Measurements from ENCODE around the gene PIEZO1. TPM values are rescaled to one million over a fixed set of nuclear protein-coding genes. Genes with fewer than 3 reads are reported as not detected.
A peak's percentile ranks its signal among the peaks of the same experiment; 100 is the strongest.

Gene PIEZO1
- total RNA-seq, 1 experiment from 2014 or later: 81.1 TPM

GRCh38 chr16:88819126-88819525, 34.1 kb upstream of the PIEZO1 start:
- in situ Hi-C loops (cut with HindIII; ENCODE audit: low pct_unique_long_range_greater_than_20kb, low sequenced_read_pairs): no loop called here

DNA sequence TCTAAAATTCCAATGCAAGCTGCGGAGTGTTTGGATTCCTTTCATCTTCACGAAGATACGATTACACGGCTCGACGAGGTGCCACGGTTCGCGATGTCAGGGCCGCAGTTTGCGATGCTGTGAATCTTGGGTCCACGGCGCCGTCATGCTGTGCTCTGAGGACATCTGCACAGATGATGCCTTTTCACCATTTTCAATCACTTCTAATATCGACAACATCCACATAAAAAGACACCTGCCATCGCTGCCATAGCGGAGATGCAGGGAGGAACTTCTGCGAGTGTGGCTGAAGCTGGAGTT, 33.5 kb upstream of the PIEZO1 start:
- no peak for DNase-seq (ENCODE audit: low read depth)
- in situ Hi-C loops (cut with HindIII; ENCODE audit: low pct_unique_long_range_greater_than_20kb, low sequenced_read_pairs): no loop called here

More at GRCh38 chr16:88819126-88819525, 34.1 kb upstream of the PIEZO1 start:
- DNase-seq (ENCODE audit: low read depth): no peak

GRCh38 chr16:88817785-88818574, 33.0 kb upstream of the PIEZO1 start:
- DNase-seq (ENCODE audit: low read depth): no peak
- in situ Hi-C loops (cut with HindIII; ENCODE audit: low pct_unique_long_range_greater_than_20kb, low sequenced_read_pairs): no loop called here

GRCh38 chr16:88816736-88817535, 31.9 kb upstream of the PIEZO1 start:
- in situ Hi-C loops (cut with HindIII; ENCODE audit: low pct_unique_long_range_greater_than_20kb, low sequenced_read_pairs): no loop called here
- DNase-seq (ENCODE audit: low read depth): no peak

DNA sequence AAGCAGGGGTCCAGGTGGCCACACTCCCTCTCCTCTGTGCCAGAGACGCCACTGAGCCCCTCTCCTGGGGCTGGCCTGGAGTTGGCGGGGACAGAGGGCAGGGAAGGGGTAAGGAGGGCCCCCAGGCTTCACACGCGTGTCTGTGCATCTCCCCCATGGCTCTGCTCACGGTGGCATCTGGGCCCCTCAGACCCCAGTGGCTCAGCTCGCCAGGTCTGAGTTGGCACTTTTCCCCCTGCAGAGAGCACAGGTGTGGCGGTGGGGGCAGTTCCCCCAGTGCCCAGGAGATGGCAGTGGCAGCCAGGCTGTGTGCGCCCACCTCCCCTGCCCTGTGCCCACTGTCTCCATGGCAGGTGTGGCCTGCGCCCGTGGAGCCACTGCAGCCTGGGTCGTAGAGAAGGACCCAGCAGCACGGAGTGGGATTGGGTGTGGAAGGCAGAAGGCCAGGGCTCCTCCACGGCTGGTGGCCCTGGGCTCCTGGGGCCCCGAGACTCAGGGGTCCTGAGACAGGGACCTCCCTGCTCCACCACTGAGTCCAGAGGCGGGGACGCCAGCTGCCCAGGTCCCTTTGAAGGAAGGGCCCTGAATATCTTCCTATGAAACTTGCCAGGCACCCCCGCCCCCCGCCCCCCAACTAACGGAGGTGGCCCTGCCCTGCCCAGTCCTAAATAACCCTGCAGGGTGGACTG, 31.0 kb upstream of the PIEZO1 start:
- in situ Hi-C loops (cut with HindIII; ENCODE audit: low pct_unique_long_range_greater_than_20kb, low sequenced_read_pairs): no loop called here
- no peak for DNase-seq (ENCODE audit: low read depth)

DNA sequence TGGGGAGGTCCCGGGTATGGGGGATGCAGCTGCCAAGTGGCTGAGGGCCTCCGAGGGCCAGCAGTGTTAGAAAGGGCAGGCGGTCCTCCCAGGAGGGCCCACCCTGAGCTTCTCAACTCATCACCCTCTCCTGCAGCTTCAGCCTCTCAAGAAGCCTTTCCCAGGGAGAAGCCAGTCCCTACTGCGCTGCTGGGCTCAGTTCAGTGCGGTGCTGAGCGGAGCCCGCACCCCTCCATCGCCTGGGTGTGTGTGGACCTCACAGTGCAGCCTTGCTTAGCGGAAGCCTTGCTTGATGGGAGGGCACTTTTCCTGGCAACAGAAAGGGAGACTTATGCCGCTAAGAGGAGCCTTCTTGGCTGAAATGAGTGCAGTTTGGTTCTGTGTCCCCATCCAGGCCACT, 30.2 kb upstream of the PIEZO1 start:
- DNase-seq (ENCODE audit: low read depth): no peak
- in situ Hi-C loops (cut with HindIII; ENCODE audit: low pct_unique_long_range_greater_than_20kb, low sequenced_read_pairs): no loop called here

DNA sequence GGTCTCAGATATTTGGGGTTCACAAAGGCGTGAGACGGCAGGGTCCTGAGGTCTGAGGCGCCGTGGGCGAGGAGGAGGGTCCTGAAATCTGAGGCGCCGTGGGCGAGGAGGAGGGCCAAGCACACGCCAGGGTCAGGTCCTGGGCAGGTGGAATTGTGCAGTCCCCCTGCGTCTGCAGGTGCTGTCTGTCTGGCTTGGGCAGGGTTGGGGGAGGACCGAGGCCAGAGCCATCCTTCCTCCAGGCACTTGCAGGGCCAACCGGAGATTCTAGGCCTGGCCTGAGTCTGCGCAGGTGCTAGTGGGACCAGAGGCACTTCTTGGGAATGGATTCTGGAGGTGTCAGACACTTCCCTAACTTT, 29.1 kb upstream of the PIEZO1 start:
- in situ Hi-C loops (cut with HindIII; ENCODE audit: low pct_unique_long_range_greater_than_20kb, low sequenced_read_pairs): no loop called here
- no peak for DNase-seq (ENCODE audit: low read depth)

- in situ Hi-C loops (cut with HindIII; ENCODE audit: low pct_unique_long_range_greater_than_20kb, low sequenced_read_pairs): no loop called here
Observed at GRCh38 chr16:88813269-88814143, 28.5 kb upstream of the PIEZO1 start.

DNA sequence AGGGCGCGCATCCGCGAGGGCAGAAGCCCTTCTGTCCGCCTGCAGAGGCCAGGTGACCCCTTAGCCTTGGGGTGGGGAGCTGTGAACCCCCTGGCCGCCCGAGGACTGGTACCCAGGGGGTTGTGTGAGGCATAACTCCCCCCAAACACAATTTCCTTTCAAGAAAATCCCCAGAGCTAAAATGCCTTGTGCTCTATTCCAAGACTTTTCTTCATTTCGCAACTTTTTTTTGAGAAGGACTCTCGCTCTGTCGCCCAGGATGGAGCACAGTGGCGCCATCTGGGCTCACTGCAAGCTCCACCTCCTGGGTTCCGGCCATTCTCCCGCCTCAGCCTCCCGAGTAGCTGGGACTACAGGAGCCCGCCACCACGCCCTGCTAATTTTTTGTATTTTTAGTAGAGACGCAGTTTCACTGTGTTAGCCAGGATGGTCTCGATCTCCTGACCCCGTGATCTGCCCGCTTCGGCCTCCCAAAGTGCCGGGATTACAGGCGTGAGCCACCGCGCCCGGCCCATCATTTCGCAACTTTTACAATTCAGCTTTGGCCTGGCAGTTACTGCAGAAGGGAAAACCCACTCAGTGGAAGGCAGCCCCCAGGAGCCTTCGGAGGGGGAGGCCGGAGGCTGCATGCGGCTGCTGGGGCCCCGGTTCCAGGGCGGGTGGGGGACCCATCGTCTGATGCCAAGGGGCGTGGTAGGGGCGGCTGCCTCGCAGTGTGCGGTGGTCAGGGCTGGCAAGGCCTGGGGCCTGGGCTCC, 27.7 kb upstream of the PIEZO1 start:
- in situ Hi-C loops (cut with HindIII; ENCODE audit: low pct_unique_long_range_greater_than_20kb, low sequenced_read_pairs): no loop called here
- no peak for DNase-seq (ENCODE audit: low read depth)

More at GRCh38 chr16:88813269-88814143, 28.5 kb upstream of the PIEZO1 start:
- DNase-seq (ENCODE audit: low read depth): no peak

- peak; percentile 91 for DNase-seq (ENCODE audit: low read depth)
- in situ Hi-C loops (cut with HindIII; ENCODE audit: low pct_unique_long_range_greater_than_20kb, low sequenced_read_pairs): no loop called here
Observed at GRCh38 chr16:88811769-88812512, 26.9 kb upstream of the PIEZO1 start, which contains the start of gene APRT. APRT (minus strand) TSS chr16:88811928; CDS start chr16:88811899, 29 bp downstream.

GRCh38 chr16:88810912-88811768, 26.1 kb upstream of the PIEZO1 start:
- in situ Hi-C loops (cut with HindIII; ENCODE audit: low pct_unique_long_range_greater_than_20kb, low sequenced_read_pairs): no loop called here
- DNase-seq (ENCODE audit: low read depth): peak; percentile 84

DNA sequence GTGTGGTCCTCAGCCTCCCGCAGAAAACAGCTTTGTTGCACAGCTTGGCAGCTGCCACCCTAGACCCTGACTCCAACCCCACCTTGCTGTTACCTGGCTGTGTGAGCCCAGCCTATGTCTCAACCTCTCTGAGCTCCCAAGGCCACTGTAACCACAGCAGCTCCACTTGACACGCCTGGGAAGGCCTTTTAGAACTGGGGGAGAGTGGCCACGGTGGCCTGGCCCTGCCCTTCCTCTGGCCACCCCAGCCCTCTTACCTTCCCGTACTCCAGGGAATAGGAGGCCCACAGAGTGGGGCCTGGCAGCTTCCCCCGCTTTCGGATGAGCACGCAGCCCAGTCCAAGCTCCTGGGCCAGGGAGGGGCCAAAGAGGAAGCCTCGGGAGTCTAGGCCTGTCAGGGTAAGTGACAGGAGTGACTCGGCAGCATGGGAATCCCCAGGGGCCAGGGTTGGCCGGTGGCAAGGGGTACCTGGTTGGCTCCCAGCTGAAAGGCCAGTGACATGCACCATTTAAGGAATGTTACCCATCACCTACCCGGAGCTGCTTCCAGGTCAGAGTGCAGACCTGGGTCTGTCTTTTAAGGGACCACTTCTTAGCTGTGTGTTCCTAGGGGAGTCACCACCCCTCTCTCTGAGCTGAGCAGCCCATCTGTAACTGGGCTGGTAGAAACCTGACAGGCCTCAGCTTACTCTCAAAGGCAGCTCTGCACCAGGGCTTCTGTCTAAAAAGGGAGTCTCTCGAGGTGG, 25.3 kb upstream of the PIEZO1 start:
- in situ Hi-C loops (cut with HindIII; ENCODE audit: low pct_unique_long_range_greater_than_20kb, low sequenced_read_pairs): no loop called here
- peak; percentile 29 for DNase-seq (ENCODE audit: low read depth)

GRCh38 chr16:88809676-88810165, 24.7 kb upstream of the PIEZO1 start:
- in situ Hi-C loops (cut with HindIII; ENCODE audit: low pct_unique_long_range_greater_than_20kb, low sequenced_read_pairs): no loop called here
- peak; percentile 12 for DNase-seq (ENCODE audit: low read depth)

GRCh38 chr16:88809068-88809675, 24.2 kb upstream of the PIEZO1 start:
- DNase-seq (ENCODE audit: low read depth): peak; percentile 8
- in situ Hi-C loops (cut with HindIII; ENCODE audit: low pct_unique_long_range_greater_than_20kb, low sequenced_read_pairs): no loop called here
